AG09319 (cell line): ENCODE results near the gene GHDC.
"Not testable (repeated sequence)": the region's sequence is repeated elsewhere in the genome, so short reads cannot be mapped to it uniquely, and the experiment has no call there.

Experiments used
- DNase-seq: peaks from one replicate; pipeline ENCODE4 v3.0.0-alpha.2; 2010; ENCODE audit warnings: low read depth; ENCODE audit errors: extremely low read depth
- CTCF ChIP-seq: IDR thresholded peaks from 2 replicates; pipeline ENCODE4 v1.5.1; 2011; ENCODE audit warnings: low read depth, mild to moderate bottlenecking, inconsistent platforms, low read length, moderate library complexity

The GHDC gene

GRCh38 chr17:42193969-42194899 lies at the start of gene GHDC:
Gene GHDC (minus strand): TSS chr17:42194494. CDS start chr17:42193581, 913 bp downstream.
- no peak for TF ChIP-seq CTCF
- DNase-seq: no peak

GRCh38 chr17:42243493-42243982 lies 49.2 kb upstream of the GHDC start:
- DNase-seq: no peak
- TF ChIP-seq CTCF: no peak

GRCh38 chr17:42241871-42242270 lies 47.6 kb upstream of the GHDC start:
- DNase-seq: no peak
- TF ChIP-seq CTCF: no peak

GRCh38 chr17:42240863-42241262 lies 46.6 kb upstream of the GHDC start:
- not testable (repeated sequence) for DNase-seq

GRCh38 chr17:42240201-42240600 lies 45.9 kb upstream of the GHDC start:
- TF ChIP-seq CTCF: no peak
- no peak for DNase-seq

- DNase-seq: not testable (repeated sequence)
Measured at GRCh38 chr17:42239576-42239975, 45.3 kb upstream of the GHDC start.

GRCh38 chr17:42236760-42237159 lies 42.5 kb upstream of the GHDC start:
- no peak for DNase-seq
- TF ChIP-seq CTCF: no peak

- TF ChIP-seq CTCF: no peak
- DNase-seq: no peak
Measured at GRCh38 chr17:42233994-42234393, 39.7 kb upstream of the GHDC start.
